Neural progenitor cell (in vitro differentiated cells): ENCODE data around the gene SHROOM3.

ENCODE experiments used
- EZH2 ChIP-seq: fragments of 200-600 bp; sonication (generic); IDR thresholded peaks from 2 replicates; pipeline ENCODE4 v1.6.1; 2017; ENCODE audit warnings: antibody characterized with exemption, mild to moderate bottlenecking, moderate library complexity
- EZH2phosphoT487 ChIP-seq: fragments of 200-600 bp; sonication (generic); IDR thresholded peaks from 2 replicates; pipeline ENCODE4 v1.6.1; 2017; ENCODE audit warnings: antibody characterized with exemption
- TF ChIP-seq, protein P1 (sequence below): fragments of 200-600 bp; sonication (generic); IDR thresholded peaks from 2 replicates; pipeline ENCODE4 v1.5.1; 2017; ENCODE audit warnings: antibody characterized with exemption, mild to moderate bottlenecking

DNA sequence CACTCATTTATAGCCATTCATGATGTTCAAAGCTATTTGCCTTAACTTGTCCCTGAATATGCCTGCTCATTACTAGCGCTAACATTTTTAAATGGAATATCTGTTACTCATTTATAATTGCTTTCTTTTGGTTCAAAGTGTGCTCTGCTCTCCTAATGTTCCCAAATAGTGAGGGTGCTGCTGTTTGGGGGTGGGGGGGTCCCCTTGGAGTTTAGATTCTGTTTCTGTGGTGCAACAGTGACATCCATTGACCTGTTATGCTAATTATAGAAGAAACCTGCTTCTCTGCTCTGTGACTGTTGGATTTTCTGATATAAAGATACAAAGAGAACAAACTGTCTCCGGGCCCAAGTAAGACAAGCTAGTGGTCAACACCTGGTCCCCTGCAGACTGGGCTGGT lies 222.4 kb downstream of the SHROOM3 start:
- TF ChIP-seq, protein P1, sequence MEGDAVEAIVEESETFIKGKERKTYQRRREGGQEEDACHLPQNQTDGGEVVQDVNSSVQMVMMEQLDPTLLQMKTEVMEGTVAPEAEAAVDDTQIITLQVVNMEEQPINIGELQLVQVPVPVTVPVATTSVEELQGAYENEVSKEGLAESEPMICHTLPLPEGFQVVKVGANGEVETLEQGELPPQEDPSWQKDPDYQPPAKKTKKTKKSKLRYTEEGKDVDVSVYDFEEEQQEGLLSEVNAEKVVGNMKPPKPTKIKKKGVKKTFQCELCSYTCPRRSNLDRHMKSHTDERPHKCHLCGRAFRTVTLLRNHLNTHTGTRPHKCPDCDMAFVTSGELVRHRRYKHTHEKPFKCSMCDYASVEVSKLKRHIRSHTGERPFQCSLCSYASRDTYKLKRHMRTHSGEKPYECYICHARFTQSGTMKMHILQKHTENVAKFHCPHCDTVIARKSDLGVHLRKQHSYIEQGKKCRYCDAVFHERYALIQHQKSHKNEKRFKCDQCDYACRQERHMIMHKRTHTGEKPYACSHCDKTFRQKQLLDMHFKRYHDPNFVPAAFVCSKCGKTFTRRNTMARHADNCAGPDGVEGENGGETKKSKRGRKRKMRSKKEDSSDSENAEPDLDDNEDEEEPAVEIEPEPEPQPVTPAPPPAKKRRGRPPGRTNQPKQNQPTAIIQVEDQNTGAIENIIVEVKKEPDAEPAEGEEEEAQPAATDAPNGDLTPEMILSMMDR: no peak
- TF ChIP-seq EZH2 (no peak), EZH2phosphoT487 (no peak)
